Erythroblast (primary cell): ENCODE measurements around the gene INPP5K.
A peak's percentile ranks its signal among the peaks of the same experiment; 100 is the strongest.

Experiments used
- DNase-seq, 2 experiments: peaks; one replicate each; lab custom pipeline; 2025; lab: John Stamatoyannopoulos, UW
- GATA1 ChIP-seq: IDR thresholded peaks from 2 replicates; pipeline ENCODE4 v1.6.1; 2011; ENCODE audit warnings: low read depth, mild to moderate bottlenecking, control low read depth, low read length, moderate library complexity
- POLR2A ChIP-seq: IDR thresholded peaks from 2 replicates; pipeline ENCODE4 v1.6.1; 2011; ENCODE audit warnings: mild to moderate bottlenecking, low read length

The INPP5K gene

DNA sequence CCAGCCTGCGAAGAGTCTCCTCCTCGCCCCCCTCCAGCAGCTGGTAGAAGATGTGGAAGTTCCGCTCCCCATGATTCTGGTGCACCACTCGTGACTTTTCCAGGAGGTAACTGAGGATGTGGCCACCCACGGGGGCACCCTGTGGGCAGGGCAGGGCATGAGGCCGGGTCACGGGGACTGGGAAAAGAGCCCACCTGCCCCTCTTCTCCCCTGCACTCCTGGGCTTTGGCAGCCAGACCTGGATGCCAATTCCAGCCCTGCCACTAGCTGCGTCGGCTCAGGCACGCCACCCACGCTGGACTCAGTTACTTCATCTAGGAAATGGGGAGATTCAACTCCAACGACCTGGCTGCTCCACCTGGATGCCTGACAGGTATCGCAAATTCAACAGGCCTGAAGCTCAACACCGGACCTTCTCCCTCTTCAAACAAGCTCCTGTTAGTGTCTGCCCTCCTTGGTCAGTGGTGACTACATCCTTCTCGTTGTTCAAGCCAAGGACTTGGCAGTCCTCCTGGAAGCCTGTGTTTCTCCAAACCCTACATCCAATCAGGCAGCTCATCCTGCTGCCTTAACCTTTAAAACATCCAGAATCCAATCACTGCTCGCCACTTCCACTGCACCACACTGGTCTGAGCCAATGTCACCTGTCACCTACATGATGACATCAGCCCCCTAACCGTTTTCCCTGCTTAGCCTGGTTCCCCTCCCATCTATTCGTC is 35.5 kb downstream of the INPP5K start:
- no peak for TF ChIP-seq GATA1
- TF ChIP-seq POLR2A = no peak
- DNase-seq = no peak

DNA sequence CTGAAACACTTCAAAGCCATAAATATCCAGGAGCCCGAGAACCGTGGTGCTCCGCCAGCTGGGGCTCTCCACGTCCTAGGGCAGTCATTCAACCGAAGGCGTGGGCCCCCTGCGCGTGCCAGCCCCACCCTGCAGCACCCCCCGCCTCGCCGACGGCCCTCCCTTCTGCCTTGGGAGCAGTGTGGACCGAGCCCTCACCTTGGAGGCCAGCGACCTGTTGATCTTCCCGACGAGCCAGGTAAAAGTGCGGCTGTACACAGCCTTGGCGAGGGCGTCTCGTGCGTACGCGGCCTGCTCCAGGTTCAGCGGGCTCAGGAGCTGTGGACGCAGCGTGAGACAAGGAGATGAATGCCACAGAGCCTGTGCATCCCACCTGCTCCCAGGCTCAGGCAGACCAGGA is 38.0 kb downstream of the INPP5K start:
- TF ChIP-seq GATA1 (no peak), POLR2A (no peak)
- no peak for DNase-seq

DNA sequence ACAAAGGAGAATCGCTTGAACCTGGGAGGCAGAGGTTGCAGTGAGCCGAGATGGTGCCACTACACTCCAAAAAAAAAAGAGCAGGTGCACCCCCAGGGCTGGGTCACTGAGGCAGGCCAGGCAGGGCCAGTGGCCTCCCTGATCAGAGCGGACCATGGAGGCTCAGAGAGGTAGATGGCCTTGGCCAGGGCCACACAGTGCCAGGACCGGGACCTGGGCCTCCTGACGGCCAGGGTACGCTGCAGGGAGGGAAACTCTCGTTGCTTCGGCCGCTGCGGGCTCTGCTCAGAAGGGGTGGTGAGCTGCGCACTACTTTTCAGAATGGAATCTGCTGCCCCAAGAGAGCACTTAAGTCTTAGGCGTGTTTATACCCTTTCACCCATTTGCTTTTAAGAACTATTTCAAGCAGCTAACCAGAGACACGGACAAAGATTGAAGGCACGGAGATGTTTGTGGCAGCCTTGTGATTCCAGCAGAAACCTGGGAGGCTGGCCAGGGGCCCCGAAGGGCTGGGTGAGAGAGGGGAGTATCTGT is 41.0 kb downstream of the INPP5K start:
- TF ChIP-seq POLR2A (no peak), GATA1 (no peak)
- no peak for DNase-seq

DNA sequence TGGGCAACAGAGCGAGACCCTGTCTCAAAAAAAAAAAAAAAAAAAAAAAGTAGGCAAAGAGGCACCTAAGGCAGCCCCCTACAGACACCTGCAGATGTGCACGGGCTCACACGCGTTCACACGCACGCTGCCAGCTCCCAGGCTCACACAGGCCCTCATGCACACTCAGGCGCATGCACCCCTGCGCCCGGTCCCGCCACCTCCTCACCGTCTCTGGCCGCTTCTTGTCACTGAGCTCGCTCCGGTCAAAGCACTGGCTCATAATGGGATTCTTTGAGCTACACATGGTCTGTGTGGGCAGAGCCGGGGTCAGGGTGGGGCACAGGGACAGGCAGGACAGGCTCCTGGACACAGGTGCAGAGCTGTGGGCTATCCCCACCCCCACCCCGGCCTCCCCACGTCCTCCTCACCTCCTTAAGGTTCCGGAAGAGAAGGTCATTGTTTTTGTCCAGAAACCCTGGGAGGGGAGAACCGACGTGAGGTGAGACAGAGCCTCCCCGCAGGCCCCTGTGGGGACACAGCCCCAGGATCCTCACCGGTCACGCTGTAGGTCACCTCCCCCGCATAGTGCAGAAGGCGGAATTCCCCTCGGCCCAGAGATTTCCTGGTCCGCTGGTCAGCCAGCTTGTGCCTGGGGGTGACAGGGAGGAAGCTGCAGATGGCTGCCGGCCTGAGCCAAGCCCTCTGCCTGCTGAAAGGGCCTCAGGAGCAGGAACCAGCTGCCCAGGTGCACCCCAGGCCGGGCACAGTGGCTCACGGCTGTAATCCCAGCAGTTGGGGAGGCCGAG is 41.8 kb downstream of the INPP5K start:
- DNase-seq = no peak
- no peak for TF ChIP-seq GATA1
- no peak for TF ChIP-seq POLR2A

DNA sequence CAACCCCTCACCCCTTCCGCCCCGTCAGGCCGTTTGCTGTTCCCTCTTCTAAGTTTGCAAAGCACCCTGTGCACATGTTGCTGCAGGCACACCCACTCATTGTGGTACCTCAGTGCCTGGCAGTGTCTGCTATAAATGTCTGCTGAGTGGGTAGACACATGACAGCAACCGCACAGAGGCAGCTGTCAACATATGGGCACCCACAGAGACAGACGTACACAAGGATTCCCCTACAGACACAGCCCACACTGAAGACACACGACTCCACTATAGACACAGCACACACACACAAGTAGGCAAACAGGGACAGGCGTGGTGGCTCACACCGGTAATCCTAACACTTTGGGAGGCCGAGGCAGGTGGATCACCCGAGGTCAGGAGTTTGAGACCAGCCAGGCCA is 42.6 kb downstream of the INPP5K start:
- TF ChIP-seq GATA1 (no peak), POLR2A (no peak)
- no peak for DNase-seq

DNA sequence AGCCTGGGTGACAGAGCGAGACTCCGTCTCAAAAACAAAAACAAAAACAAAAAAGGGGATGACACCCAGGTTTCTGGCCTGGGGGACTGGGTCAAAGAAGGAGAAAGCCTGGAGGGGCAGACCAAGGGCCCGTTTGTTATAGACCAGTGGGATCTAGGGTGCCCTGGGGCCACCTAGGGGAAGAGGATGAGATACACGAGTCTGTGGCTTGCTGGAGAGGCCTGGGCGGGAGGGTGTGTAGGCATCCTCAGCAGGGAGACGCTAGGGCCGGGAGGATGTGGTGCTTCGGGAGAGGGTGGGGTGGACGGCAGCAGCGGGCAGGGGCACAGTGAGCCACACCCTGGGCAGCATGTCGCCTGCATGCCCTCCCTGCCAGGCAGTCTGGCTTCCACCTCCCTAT is 43.2 kb downstream of the INPP5K start:
- no peak for DNase-seq
- TF ChIP-seq GATA1 (no peak), POLR2A (no peak)

DNA sequence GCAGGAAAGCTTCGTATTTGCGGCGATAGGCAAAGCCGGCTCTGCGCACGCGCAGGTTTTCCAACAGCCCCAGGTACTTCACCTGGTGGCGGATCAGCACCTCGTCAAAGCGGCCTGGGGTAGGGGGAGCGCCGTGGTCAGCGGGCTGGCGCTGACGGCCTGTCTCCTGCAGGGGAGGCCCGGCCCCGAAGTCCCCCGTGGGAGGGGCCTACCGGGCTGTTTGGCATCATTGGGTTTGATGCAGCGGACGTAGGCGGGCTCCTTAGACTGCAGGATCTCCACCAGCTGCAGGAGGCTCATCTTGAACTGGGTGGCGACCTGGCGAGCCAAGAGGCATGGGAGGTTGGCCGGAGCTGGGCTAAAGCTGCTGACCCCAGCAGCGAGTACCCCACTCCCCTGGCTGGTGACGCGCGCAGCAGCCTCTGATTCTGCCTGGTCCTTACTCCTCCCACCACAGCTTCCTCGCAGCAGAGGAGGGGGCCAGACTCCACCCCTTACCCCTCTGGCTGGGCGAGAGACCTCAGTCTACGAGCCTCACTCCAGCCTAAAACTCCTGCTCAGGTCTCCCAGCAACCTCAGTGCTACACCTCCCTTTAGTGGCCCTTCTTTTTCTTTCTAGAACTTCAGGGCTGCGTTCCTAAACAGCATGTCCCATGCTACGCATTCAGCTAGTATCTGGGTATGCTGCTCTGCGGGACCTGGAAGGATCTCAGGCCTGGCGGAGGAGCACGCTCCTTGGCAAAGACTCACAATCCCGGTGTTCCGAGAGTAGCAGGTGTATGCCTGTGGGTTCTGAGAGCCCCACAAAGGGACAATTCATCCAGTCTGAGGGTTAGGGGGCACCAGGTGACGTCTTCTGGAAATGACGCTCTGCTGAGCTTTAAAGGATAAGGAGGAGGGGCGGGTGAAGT is 44.2 kb downstream of the INPP5K start:
- DNase-seq = no peak

DNA sequence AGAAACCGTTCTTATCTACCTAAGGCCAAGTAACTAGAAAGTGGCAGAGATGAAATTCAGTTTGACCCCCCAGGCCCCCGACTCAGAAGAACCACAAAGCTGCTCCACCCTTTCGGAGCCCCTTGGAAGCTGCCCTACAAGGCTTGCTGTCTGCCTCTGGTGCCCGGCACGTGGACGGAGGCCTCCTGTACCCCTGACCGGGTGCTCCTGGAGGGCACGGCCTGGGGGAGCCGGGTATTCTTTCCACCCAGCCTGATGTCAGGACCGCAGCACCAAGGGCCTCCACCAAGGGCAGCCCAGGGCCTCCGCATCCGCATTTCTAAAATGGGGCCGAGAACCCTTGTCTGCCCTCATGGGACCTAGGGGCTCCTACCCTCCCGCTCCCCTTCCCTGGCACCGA is 44.9 kb downstream of the INPP5K start:
- TF ChIP-seq GATA1 (no peak), POLR2A (no peak)
- no peak for DNase-seq

More for the DNA sequence above, 44.2 kb downstream of the INPP5K start:
- TF ChIP-seq GATA1 = no peak
- no peak for TF ChIP-seq POLR2A

DNA sequence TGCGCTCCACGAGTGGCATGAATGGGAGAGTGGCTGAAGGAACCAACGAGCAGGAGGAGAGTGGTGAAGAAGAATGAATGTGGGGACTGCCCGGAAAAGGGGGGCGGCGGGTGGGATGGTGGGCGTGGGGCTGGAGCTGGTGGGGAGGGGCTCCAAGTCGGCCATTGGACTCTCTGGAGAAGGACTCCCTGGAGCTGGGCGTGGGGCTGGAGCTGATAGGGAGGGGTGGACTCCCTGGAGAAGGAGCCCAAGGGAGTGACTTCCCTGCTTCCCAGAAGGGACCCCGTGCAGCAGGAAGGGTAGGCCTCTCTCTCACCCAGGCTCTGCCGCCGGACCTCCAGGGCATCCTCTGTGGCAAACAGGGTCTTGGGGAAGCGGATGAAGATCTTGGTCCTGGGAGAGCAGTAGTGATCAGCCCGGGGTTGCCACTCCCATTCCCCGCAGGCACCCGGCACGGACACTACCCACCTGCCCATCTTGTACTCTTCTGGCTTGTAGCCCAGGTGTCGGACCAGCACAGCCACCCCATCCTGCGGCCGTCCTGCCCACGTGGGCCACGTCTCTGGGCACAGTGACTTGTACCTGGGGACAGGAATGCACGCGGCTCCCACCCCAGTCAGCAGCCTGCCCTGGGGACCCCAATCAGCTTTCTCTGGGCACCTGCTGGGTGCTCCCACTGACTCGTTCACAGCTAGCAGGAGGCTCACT is 45.5 kb downstream of the INPP5K start:
- no peak for DNase-seq
- TF ChIP-seq POLR2A (no peak), GATA1 (no peak)

DNA sequence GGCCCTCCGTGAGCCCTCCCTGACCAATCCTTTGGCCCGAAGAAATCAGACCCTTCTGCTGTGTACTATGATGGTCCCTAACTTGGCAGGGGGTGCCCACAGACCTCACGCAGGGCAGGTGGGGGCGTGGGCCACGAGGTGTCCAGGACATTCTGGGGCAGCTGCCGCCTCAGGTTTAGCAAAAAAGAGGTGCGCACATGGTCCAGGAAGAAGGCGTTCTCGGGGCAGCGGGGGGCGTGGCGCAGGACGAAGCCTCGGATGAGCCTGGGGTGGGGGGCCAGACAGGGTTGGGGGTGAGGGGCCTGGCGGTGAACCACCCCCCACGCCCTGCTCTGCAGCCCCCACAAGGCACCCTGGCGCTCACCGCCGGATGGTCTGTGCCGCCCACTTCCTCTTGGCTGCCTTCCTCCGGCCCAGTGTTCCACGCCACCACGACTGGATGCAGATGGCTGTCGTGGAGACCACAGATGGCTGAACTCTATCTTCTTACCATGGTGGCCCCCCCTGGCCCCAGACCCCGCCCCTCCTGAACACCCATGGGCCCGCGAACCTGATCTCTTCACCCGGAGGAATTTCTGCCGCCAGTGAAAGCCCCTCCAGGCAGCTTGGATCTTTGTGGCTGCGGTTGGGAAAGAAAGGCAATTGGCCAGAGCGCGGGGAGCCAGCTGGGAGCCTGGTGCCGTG is 46.2 kb downstream of the INPP5K start:
- TF ChIP-seq POLR2A (no peak), GATA1 (no peak)
- no peak for DNase-seq

DNA sequence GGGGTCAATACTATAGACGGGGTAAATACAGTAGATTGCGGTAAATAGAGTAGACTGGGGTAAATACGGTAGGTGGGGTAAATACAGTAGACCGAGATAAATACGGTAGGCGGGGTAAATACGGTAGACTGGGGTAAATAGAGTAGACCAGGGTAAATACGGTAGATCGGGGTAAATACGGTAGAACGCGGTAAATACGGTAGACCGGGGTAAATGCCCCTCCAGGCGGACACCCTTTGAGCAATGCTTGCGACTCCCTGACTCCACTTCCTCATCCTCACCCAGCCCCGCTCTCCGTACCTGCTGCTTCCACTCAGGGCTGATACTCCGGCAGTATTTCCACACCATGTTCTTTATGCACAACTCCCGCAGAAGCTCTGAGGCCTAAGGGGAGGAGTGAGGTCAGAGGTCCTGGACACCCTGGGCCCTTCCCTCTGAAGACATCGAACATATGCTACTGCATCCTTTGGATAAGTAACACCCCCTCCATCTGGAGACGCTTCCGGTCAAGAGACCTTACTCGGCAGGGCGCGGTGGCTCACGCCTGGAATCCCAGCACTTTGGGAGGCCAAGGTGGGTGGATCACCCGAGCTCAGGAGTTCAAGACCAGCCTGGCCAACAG is 47.1 kb downstream of the INPP5K start:
- no peak for TF ChIP-seq POLR2A
- TF ChIP-seq GATA1 = no peak
- DNase-seq = peak in 1 of 2 experiments; percentile 17
